IMR-90 (cell line): ENCODE data around the gene OSBPL1A. TPM values are rescaled to one million over a fixed set of nuclear protein-coding genes. Genes with fewer than 3 reads are reported as not detected.

Source experiments
- ATAC-seq: fragments of 200-7000 bp; cut with Tn5 transposase; 2 replicates; pipeline ENCODE4 v1.9.1; 2020; ENCODE audit warnings: low read depth, mild to moderate bottlenecking, moderate library complexity
- BruUV-seq: library from RNA; stranded (reverse); fragments of 400-500 nt; replicated peaks from 2 replicates; lab custom pipeline; 2021; lab: Mats Ljungman, UMichigan
- CTCF ChIA-PET: fragments of 300-600 bp; formaldehyde crosslinking; extraction: SDS; loops from one replicate; lab custom pipeline; 2021; ENCODE audit warnings: antibody characterized with exemption; lab: Yijun Ruan, JAX
- POLR2A ChIA-PET: fragments of 300-600 bp; sonication (Branson Sonifier 250); formaldehyde crosslinking; loops from one replicate; lab custom pipeline; 2022; ENCODE audit warnings: antibody characterized with exemption; ENCODE audit not compliant: unreplicated experiment; lab: Charles Lee
- DNase-seq: peaks from one replicate; pipeline ENCODE4 v3.0.0; 2013
- H2AFZ ChIP-seq: replicated peaks from 2 replicates; pipeline ENCODE3; 2013; ENCODE audit warnings: low read length, mild to moderate bottlenecking; ENCODE audit not compliant: poor library complexity
- H2AK5ac ChIP-seq: 2 replicates; pipeline ENCODE4 v1.6.1; 2013; ENCODE audit warnings: low read depth, low read length, inconsistent platforms
- H2AK9ac ChIP-seq: replicated peaks from 2 replicates; pipeline ENCODE3; 2013; ENCODE audit warnings: mild to moderate bottlenecking, low read depth, low read length, moderate library complexity; ENCODE audit not compliant: poor library complexity
- H2BK120ac ChIP-seq: 2 replicates; pipeline ENCODE4 v1.6.1; 2013; ENCODE audit warnings: low read depth, low read length, inconsistent platforms
- H2BK15ac ChIP-seq: 3 replicates; pipeline ENCODE4 v1.6.1; 2013; ENCODE audit warnings: low read depth, low read length, inconsistent platforms
- H2BK20ac ChIP-seq: 2 replicates; pipeline ENCODE4 v1.6.1; 2013; ENCODE audit warnings: low read depth, mild to moderate bottlenecking, inconsistent platforms, low read length, moderate library complexity
- H2BK5ac ChIP-seq: 2 replicates; pipeline ENCODE4 v1.6.1; 2013; ENCODE audit warnings: mild to moderate bottlenecking, low read depth, low read length, inconsistent platforms; ENCODE audit not compliant: poor library complexity, severe bottlenecking
- H3K14ac ChIP-seq: replicated peaks from 2 replicates; pipeline ENCODE4 v1.6.1; 2013; ENCODE audit warnings: low read depth, low read length, inconsistent platforms
- H3K18ac ChIP-seq: 2 replicates; pipeline ENCODE4 v1.6.1; 2013; ENCODE audit warnings: low read depth, low read length, control low read depth
- H3K23ac ChIP-seq: 2 replicates; pipeline ENCODE4 v1.6.1; 2013; ENCODE audit warnings: low read depth, low read length, inconsistent platforms
- H3K27ac ChIP-seq: 2 replicates; pipeline ENCODE4 v1.5.1; 2013; ENCODE audit warnings: mild to moderate bottlenecking, control low read depth, low read length; ENCODE audit not compliant: insufficient read depth
- H3K27me3 ChIP-seq: 2 replicates; pipeline ENCODE4 v1.6.1; 2013; ENCODE audit warnings: low read length; ENCODE audit not compliant: control insufficient read depth, insufficient read depth
- H3K36me3 ChIP-seq: 2 replicates; pipeline ENCODE4 v1.6.1; 2013; ENCODE audit warnings: low read length, mixed read lengths; ENCODE audit not compliant: control insufficient read depth, insufficient read depth
- H3K4ac ChIP-seq: 2 replicates; pipeline ENCODE4 v1.6.1; 2013; ENCODE audit warnings: low read depth, low read length, inconsistent platforms
- H3K4me1 ChIP-seq: 2 replicates; pipeline ENCODE4 v1.6.1; 2013; ENCODE audit warnings: low read length, mixed read lengths; ENCODE audit not compliant: control insufficient read depth, insufficient read depth
- H3K4me2 ChIP-seq: 2 replicates; pipeline ENCODE4 v1.6.1; 2013; ENCODE audit warnings: low read depth, mild to moderate bottlenecking, control low read depth, low read length, moderate library complexity
- H3K4me3 ChIP-seq: 2 replicates; pipeline ENCODE4 v1.5.1; 2013; ENCODE audit warnings: low read depth, mild to moderate bottlenecking, control low read depth, low read length, moderate library complexity; ENCODE audit not compliant: insufficient read depth
- H3K56ac ChIP-seq: 2 replicates; pipeline ENCODE4 v1.6.1; 2013; ENCODE audit warnings: low read length, inconsistent platforms; ENCODE audit not compliant: insufficient read depth; ENCODE audit errors: extremely low read depth
- H3K79me1 ChIP-seq, 2 experiments: 2 replicates each; pipeline ENCODE4 v1.6.1; 2013; ENCODE audit warnings: low read length in 2 of 2, inconsistent platforms in 1 of 2, low read depth in 1 of 2
- H3K9ac ChIP-seq: 2 replicates; pipeline ENCODE4 v1.6.1; 2013; ENCODE audit warnings: low read depth, low read length, control low read depth
- H3K9me1 ChIP-seq: 2 replicates; pipeline ENCODE4 v1.6.1; 2013; ENCODE audit warnings: low read length, inconsistent platforms; ENCODE audit not compliant: insufficient read depth
- H3K9me3 ChIP-seq: 2 replicates; pipeline ENCODE4 v1.6.1; 2013; ENCODE audit warnings: low read length; ENCODE audit not compliant: control insufficient read depth, insufficient read depth
- H4K20me1 ChIP-seq: 2 replicates; pipeline ENCODE4 v1.6.1; 2013; ENCODE audit warnings: low read length, inconsistent platforms; ENCODE audit not compliant: insufficient read depth
- H4K5ac ChIP-seq: 2 replicates; pipeline ENCODE4 v1.6.1; 2013; ENCODE audit warnings: mild to moderate bottlenecking, low read depth, low read length, control low read depth
- H4K8ac ChIP-seq, 2 experiments: 2 replicates each; pipeline ENCODE4 v1.6.1; 2013; ENCODE audit warnings: low read depth in 2 of 2, low read length in 2 of 2, control low read depth in 1 of 2, inconsistent platforms in 1 of 2
- H4K91ac ChIP-seq: 2 replicates; pipeline ENCODE4 v1.6.1; 2013; ENCODE audit warnings: low read depth, low read length, inconsistent platforms; ENCODE audit not compliant: insufficient read depth
- CEBPB ChIP-seq: IDR thresholded peaks from 2 replicates; pipeline ENCODE4 v1.6.1; 2012; ENCODE audit warnings: low read depth, low read length, improper control_type of control experiment
- ELK1 ChIP-seq: fragments of 150-350 bp; IDR thresholded peaks from 2 replicates; pipeline ENCODE4 v1.6.1; 2016; ENCODE audit warnings: low read depth, mild to moderate bottlenecking, low read length, moderate library complexity, borderline replicate concordance
- MAFK ChIP-seq: IDR thresholded peaks from 2 replicates; pipeline ENCODE4 v1.6.1; 2012; ENCODE audit warnings: low read depth, low read length, improper control_type of control experiment
- POLR2A ChIP-seq: IDR thresholded peaks from 2 replicates; pipeline ENCODE4 v1.6.1; 2012; ENCODE audit warnings: mild to moderate bottlenecking, low read depth, low read length
- RCOR1 ChIP-seq: IDR thresholded peaks from 2 replicates; pipeline ENCODE4 v1.6.1; 2012; ENCODE audit warnings: mild to moderate bottlenecking, low read length, improper control_type of control experiment; ENCODE audit not compliant: insufficient replicate concordance
- SMC3 ChIP-seq: fragments of 150-350 bp; IDR thresholded peaks from 2 replicates; pipeline ENCODE4 v1.6.1; 2016; ENCODE audit warnings: low read depth, mild to moderate bottlenecking, antibody characterized with exemption, low read length, moderate library complexity
- WGBS, 2 experiments: methylation state at CpG; one replicate each; pipeline versions ENCODE4 v1.1.5 to v1.1.7; 2013; ENCODE audit warnings: missing lambda C conversion rate in 2 of 2; ENCODE audit not compliant: insufficient read length in 1 of 2; ENCODE audit errors: extremely low coverage in 2 of 2; 5-methylcytosine and 5-hydroxymethylcytosine counted together
- dilution Hi-C: fragments of 300-500 bp; cut with HindIII; formaldehyde crosslinking; loops from one replicate; pipeline ENCODE4 v1.14.3; 2018; ENCODE audit warnings: low sequenced_read_pairs; ENCODE audit not compliant: unreplicated experiment
- in situ Hi-C: fragments of 300-500 bp; cut with MboI; formaldehyde crosslinking; loops from 3 replicates; pipeline ENCODE4 v1.14.3; 2019; ENCODE audit warnings: low sequenced_read_pairs, inconsistent platforms, mixed read lengths
- intact Hi-C: fragments of 100-400 bp; cut with micrococcal nuclease; formaldehyde crosslinking; loops from 2 replicates; pipeline ENCODE4 v1.10.0; 2022
- polyA plus RNA-seq, 3 experiments: library from polyadenylated mRNA; depleted of rRNA; stranded (reverse); fragments of >200 nt; gene quantifications; 2 replicates each; pipeline ENCODE4 v1.2.3, GENCODE V29; 2012; ENCODE audit warnings: low replicate concordance in 1 of 3
- total RNA-seq: library from RNA; depleted of rRNA; stranded (reverse); fragments of >200 nt; gene quantifications from 2 replicates; pipeline ENCODE4 v1.2.3, GENCODE V29; 2012

The OSBPL1A gene
- total and polyA plus RNA-seq, 2 of the 4 experiments (the other 2 are of a cell fraction), result 29.4 to 70.4 TPM

DNA sequence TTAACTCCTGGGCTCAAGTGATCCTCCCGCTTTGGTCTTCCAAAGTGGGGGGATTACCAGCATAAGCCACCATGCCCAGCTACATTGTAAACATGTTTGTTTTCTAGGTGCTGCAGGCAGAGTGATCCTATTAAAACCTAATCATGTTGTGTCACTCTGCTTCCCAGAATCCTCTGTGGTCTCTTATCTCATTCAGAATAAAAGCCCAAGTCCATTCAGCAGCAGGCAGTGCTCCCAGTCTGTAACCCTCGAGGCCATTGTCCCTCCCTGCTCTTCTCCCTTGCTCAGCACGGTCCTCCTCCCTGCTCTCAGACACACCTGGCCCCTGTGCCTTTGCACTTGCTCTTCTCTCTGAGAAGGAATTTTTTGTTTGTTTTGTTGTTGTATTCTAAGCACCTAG, 269.9 kb downstream of the OSBPL1A start:
- DNase-seq (no peak), ATAC-seq (no peak)
- H3K23ac ChIP-seq, result no peak overlapping the region
- H2BK120ac ChIP-seq, result no peak overlapping the region
- no peak overlapping the region for H3K56ac ChIP-seq
- WGBS, 2 experiments, result no CpG with 5 or more reads among the region's 3 CpGs
- no peak overlapping the region for H3K18ac ChIP-seq
- no TSS peak for BruUV-seq
- peaks cover 5% of the 10 kb centered on the region; the same call in 1 of the 2 replicates for H3K9me1 ChIP-seq
- H3K27me3 ChIP-seq, result no peaks in the 10 kb centered on the region
- no peak for TF ChIP-seq ELK1
- no peak for TF ChIP-seq SMC3
- no peak for TF ChIP-seq MAFK
- TF ChIP-seq CEBPB, result no peak
- no peak for TF ChIP-seq POLR2A
- no peak for TF ChIP-seq RCOR1
- no peaks in the 10 kb centered on the region for H4K20me1 ChIP-seq
- ChIA-PET POLR2A (no interaction called here), CTCF (no interaction called here)
- in situ Hi-C loops (loop anchor here (10.0 kb wide), 1 partner anchor 303 kb away; no protein-coding TSS in a partner anchor), dilution Hi-C loops (no loop called here), intact Hi-C loops (no loop called here)
- H2BK15ac ChIP-seq, result no peak overlapping the region
- H3K4me2 ChIP-seq, result no peak overlapping the region
- no peak overlapping the region for H4K91ac ChIP-seq
- no peak overlapping the region for H4K5ac ChIP-seq
- H3K4ac ChIP-seq, result no peak overlapping the region
- no peak overlapping the region for H2BK20ac ChIP-seq
- H4K8ac ChIP-seq, result no peak overlapping the region
- H3K36me3 ChIP-seq, result peaks cover 22% of the 10 kb centered on the region
- H2AK9ac ChIP-seq, result no peak overlapping the region
- peaks cover 6% of the 10 kb centered on the region for H3K4me1 ChIP-seq
- H3K9me3 ChIP-seq, result no peaks in the 10 kb centered on the region
- H3K27ac ChIP-seq, result no peak overlapping the region
- H2BK5ac ChIP-seq, result no peak overlapping the region
- H3K14ac ChIP-seq, result no peak overlapping the region; the same call in 1 of the 2 replicates
- no peaks in the 10 kb centered on the region for H3K79me1 ChIP-seq
- no peak overlapping the region for H2AFZ ChIP-seq
- no peak overlapping the region for H3K9ac ChIP-seq
- no peak overlapping the region for H3K4me3 ChIP-seq
- H2AK5ac ChIP-seq, result no peak overlapping the region
